GM23248 (cell line): Measurements from ENCODE around the gene MYO5B. TPM values are rescaled to one million over a fixed set of nuclear protein-coding genes. Genes with fewer than 3 reads are reported as not detected.

Experiments used
- DNase-seq: peaks from one replicate; pipeline ENCODE4 v3.0.0-alpha.2; 2015
- H2AFZ ChIP-seq: fragments of 200-600 bp; sonication (generic); 2 replicates; pipeline ENCODE4 v1.6.1; 2016; ENCODE audit warnings: antibody characterized with exemption
- H3F3A ChIP-seq: fragments of 200-600 bp; sonication (generic); 2 replicates; pipeline ENCODE4 v1.6.1; 2016; ENCODE audit warnings: mild to moderate bottlenecking, antibody characterized with exemption, mixed run types; ENCODE audit not compliant: insufficient read depth
- H3K27ac ChIP-seq: fragments of 200-600 bp; sonication (generic); 2 replicates; pipeline ENCODE4 v1.5.1; 2016; ENCODE audit warnings: mild to moderate bottlenecking
- H3K27me3 ChIP-seq: fragments of 200-600 bp; sonication (generic); replicated peaks from 2 replicates; pipeline ENCODE4 v1.6.1; 2016; ENCODE audit warnings: mild to moderate bottlenecking; ENCODE audit not compliant: insufficient read depth
- H3K36me3 ChIP-seq: fragments of 200-600 bp; sonication (generic); 2 replicates; pipeline ENCODE4 v1.6.1; 2016; ENCODE audit warnings: low read depth, mild to moderate bottlenecking
- H3K4me1 ChIP-seq: fragments of 200-600 bp; sonication (generic); 2 replicates; pipeline ENCODE4 v1.6.1; 2016; ENCODE audit warnings: mild to moderate bottlenecking; ENCODE audit not compliant: insufficient read depth
- H3K4me2 ChIP-seq: fragments of 200-600 bp; sonication (generic); one replicate; pipeline ENCODE4 v1.6.1; 2016; ENCODE audit warnings: mild to moderate bottlenecking; ENCODE audit not compliant: unreplicated experiment
- H3K4me3 ChIP-seq: fragments of 200-600 bp; sonication (generic); 2 replicates; pipeline ENCODE4 v1.5.1; 2016; ENCODE audit warnings: mild to moderate bottlenecking
- H3K79me2 ChIP-seq: fragments of 200-600 bp; sonication (generic); 2 replicates; pipeline ENCODE4 v1.6.1; 2016; ENCODE audit warnings: mild to moderate bottlenecking; ENCODE audit not compliant: insufficient read depth
- H3K9ac ChIP-seq: fragments of 200-600 bp; sonication (generic); 2 replicates; pipeline ENCODE4 v1.6.1; 2016; ENCODE audit warnings: mild to moderate bottlenecking
- H3K9me2 ChIP-seq: fragments of 200-600 bp; sonication (generic); 2 replicates; pipeline ENCODE4 v1.6.1; 2016; ENCODE audit warnings: mixed run types, mild to moderate bottlenecking, moderate library complexity; ENCODE audit not compliant: insufficient read depth
- H3K9me3 ChIP-seq: fragments of 200-600 bp; sonication (generic); one replicate; pipeline ENCODE4 v1.6.1; 2017; ENCODE audit warnings: low read depth
- H4K20me1 ChIP-seq: fragments of 200-600 bp; sonication (generic); 2 replicates; pipeline ENCODE4 v1.6.0; 2016; ENCODE audit not compliant: insufficient read depth
- EZH2 ChIP-seq: fragments of 200-600 bp; sonication (generic); IDR thresholded peaks from 2 replicates; pipeline ENCODE4 v1.6.1; 2018; ENCODE audit warnings: antibody characterized with exemption, mild to moderate bottlenecking; ENCODE audit not compliant: insufficient read depth, poor library complexity, severe bottlenecking
- EZH2phosphoT487 ChIP-seq: fragments of 200-600 bp; sonication (generic); IDR thresholded peaks from 2 replicates; pipeline ENCODE4 v1.6.1; 2018; ENCODE audit warnings: antibody characterized with exemption, moderate library complexity, mild to moderate bottlenecking, low read depth; ENCODE audit not compliant: insufficient read depth
- WGBS, 2 experiments: methylation state at CpG; one replicate each; pipeline ENCODE4 v1.1.6; 2015 to 2017; ENCODE audit warnings: low lambda C conversion rate in 2 of 2, low coverage in 1 of 2; ENCODE audit errors: missing lambda C conversion rate in 2 of 2; 5-methylcytosine and 5-hydroxymethylcytosine counted together
- in situ Hi-C: fragments of 300-500 bp; cut with MboI; formaldehyde crosslinking; loops from 2 replicates; pipeline ENCODE4 v1.15.0; 2020
- polyA plus RNA-seq: library from polyadenylated mRNA; unstranded; fragments of >200 nt; fragmentation: Nextera tagmentation; extraction: Ambion mirVana; gene quantifications from 2 replicates; pipeline ENCODE4 v1.2.1, GENCODE V29; 2016
- total RNA-seq: library from RNA; depleted of rRNA; stranded (reverse); fragments of >200 nt; shearing (Covaris generic); gene quantifications from 2 replicates; pipeline ENCODE4 v1.2.3, GENCODE V29; 2014

The MYO5B gene
- total and polyA plus RNA-seq, 2 experiments from 2014 or later, result 0.03 TPM; not detected in 1

DNA sequence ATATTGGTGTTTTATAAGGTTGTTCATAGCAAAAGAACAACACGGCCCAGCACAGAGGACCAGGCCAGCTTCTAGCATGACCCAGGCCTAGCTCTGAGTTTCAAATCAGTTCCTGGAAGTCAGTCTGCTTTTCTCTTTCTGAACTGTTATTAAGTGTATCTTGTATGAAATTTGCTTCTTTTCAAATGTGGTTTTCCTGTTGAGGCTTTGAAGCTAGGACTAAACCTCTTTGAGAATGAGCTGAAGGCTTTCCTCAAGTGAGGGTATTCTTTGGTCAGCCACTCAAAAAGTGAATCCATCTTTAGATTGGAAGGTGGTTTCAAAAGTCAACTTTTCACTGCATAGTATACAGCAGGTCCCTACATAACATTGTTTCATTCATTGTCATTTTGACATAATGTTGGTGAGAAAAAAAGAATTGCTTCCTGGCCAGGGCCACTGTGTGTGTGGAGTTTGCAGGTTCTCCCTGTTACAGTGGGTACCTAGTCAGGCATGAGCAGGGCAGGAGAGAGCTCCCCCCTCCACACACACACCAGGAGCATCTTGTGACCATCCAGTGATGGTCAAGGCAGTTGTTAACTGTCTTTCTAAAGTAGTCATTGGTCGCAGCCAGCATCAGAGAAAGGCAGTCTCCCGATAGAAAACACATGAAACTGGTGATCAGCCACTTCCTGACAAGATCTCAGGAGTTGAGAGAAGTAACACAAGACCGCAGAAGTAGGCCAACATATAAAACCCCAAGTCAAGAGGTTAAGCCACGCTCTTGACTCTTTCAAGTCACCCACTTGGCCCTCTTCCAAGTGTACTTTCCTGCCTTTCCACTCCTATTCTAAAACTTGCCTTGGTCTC, 374.9 kb downstream of the MYO5B start:
- H3K27ac ChIP-seq, result no peak overlapping the region
- H3F3A ChIP-seq, result no peaks in the 10 kb centered on the region
- no peak overlapping the region for H3K4me3 ChIP-seq
- WGBS, 2 experiments, result 67 to 79% methylated on average over 5 of the region's 5 CpGs
- H3K27me3 ChIP-seq, result no peaks in the 10 kb centered on the region
- no peak for TF ChIP-seq EZH2
- H3K9me2 ChIP-seq, result no peaks in the 10 kb centered on the region
- H2AFZ ChIP-seq, result no peak overlapping the region
- H3K9me3 ChIP-seq, result no peaks in the 10 kb centered on the region
- no peak for DNase-seq
- in situ Hi-C loops, result no loop called here
- no peaks in the 10 kb centered on the region for H4K20me1 ChIP-seq
- no peaks in the 10 kb centered on the region; the same call in 1 of the 2 replicates for H3K36me3 ChIP-seq
- H3K4me2 ChIP-seq, result no peak overlapping the region
- no peaks in the 10 kb centered on the region for H3K4me1 ChIP-seq
- no peak overlapping the region for H3K9ac ChIP-seq
- peaks cover 33% of the 10 kb centered on the region for H3K79me2 ChIP-seq

DNA sequence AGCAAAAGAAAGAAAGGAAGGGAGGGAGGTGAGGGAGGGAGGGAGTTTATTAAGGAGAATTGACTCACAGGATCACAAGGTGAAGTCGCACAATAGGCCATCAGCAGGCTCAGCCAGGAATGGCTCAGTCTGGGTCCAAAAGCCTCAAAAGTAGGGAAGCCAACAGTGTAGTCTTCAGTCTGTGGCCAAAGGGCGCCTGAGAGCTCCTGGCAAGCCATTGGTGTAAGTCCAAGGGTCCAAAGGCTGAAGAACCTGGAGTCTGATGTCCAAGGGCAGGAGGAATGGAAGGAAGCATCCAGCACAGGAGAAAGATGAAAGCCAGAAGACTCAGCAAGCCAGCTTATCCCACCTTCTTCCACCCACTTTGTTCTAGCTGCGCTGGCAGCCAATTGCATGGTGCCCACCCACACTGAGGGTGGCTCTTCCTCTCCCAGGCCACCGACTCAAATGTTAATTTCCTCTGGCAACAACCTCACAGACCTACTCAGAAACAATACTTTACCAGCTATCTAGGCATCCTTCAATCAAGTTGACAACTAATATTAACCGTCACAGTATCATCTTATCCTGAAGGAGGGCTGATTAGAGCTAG, 375.8 kb downstream of the MYO5B start:
- in situ Hi-C loops, result no loop called here

DNA sequence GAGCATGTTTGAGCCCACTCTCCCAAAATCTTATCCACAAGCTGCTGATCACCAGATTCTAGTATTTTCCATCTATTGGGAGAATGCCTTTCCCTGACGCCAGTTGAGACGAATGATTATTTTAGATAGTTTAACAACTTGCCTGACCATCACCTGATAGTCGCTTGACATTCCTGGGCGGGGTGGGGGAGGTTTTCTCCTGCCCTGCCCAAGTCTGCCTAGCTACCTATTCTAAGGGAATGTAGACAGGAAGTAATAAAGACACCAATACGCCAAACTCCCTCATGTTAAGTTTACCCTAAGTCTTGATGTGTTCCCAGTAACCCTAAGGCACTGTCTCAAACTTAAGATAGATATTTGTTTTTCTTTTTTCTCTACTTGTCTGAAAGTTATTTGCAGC, 377.0 kb downstream of the MYO5B start:
- Histone ChIP-seq H3K9ac (no peak overlapping the region), H3K36me3 (no peaks in the 10 kb centered on the region; the same call in 1 of the 2 replicates), H3K9me3 (no peaks in the 10 kb centered on the region), H3K27me3 (no peaks in the 10 kb centered on the region), H3K27ac (no peak overlapping the region), H3K79me2 (peaks cover 44% of the 10 kb centered on the region), H3K9me2 (no peaks in the 10 kb centered on the region), H2AFZ (no peak overlapping the region), H4K20me1 (no peaks in the 10 kb centered on the region), H3K4me1 (peaks cover 3% of the 10 kb centered on the region), H3F3A (peaks cover 1% of the 10 kb centered on the region; the same call in 1 of the 2 replicates), H3K4me3 (no peak overlapping the region), H3K4me2 (no peak overlapping the region)
- TF ChIP-seq EZH2phosphoT487, result no peak
- no peak for TF ChIP-seq EZH2
- 98 to 100% methylated on average over 5 of the region's 5 CpGs for WGBS, 2 experiments
- no peak for DNase-seq
- in situ Hi-C loops, result no loop called here

More for the DNA sequence above, 375.8 kb downstream of the MYO5B start:
- Histone ChIP-seq H2AFZ (no peak overlapping the region), H3K9ac (no peak overlapping the region), H3K4me2 (no peak overlapping the region), H3K9me2 (no peaks in the 10 kb centered on the region), H3K27ac (no peak overlapping the region), H4K20me1 (no peaks in the 10 kb centered on the region), H3K4me1 (peaks cover 3% of the 10 kb centered on the region), H3K4me3 (no peak overlapping the region), H3K36me3 (no peaks in the 10 kb centered on the region; the same call in 1 of the 2 replicates), H3K9me3 (no peaks in the 10 kb centered on the region), H3K27me3 (no peaks in the 10 kb centered on the region), H3F3A (no peaks in the 10 kb centered on the region), H3K79me2 (peaks cover 42% of the 10 kb centered on the region)
- DNase-seq, result no peak
- TF ChIP-seq EZH2phosphoT487 (no peak), EZH2 (no peak)
- WGBS, 2 experiments, result 90 to 91% methylated on average over 5 of the region's 5 CpGs

DNA sequence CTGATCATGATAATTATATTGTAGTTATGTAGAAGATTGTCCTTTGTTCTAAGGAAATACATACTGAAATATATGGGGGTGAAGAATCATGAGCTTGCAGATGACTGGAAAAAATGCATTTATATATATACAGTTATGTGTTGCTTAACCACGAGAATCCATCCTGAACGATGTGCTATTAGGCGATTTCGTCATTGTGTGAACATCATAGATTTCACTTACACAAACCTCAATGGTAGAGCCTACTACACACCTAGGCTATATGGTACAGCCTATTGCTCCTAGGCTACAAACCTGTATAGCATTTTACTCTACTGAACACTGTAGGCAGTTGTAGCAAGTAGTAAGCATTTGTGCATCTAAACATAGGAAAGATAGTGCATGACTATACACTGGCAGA, 379.0 kb downstream of the MYO5B start:
- Histone ChIP-seq H3K36me3 (no peaks in the 10 kb centered on the region; the same call in 1 of the 2 replicates), H3F3A (peaks cover 12% of the 10 kb centered on the region), H3K4me2 (no peak overlapping the region), H3K4me3 (no peak overlapping the region), H4K20me1 (no peaks in the 10 kb centered on the region), H3K9me3 (no peaks in the 10 kb centered on the region), H3K27me3 (no peaks in the 10 kb centered on the region), H2AFZ (no peak overlapping the region), H3K9me2 (no peaks in the 10 kb centered on the region), H3K4me1 (peaks cover 19% of the 10 kb centered on the region), H3K79me2 (peaks cover 58% of the 10 kb centered on the region), H3K9ac (no peak overlapping the region), H3K27ac (no peak overlapping the region)
- no peak for TF ChIP-seq EZH2
- TF ChIP-seq EZH2phosphoT487, result no peak
- in situ Hi-C loops, result no loop called here
- 98 to 99% methylated on average over 4 of the region's 4 CpGs for WGBS, 2 experiments
- DNase-seq, result no peak
